ENCODE results near the gene MAGEA9B. TPM values are rescaled to one million over a fixed set of nuclear protein-coding genes. Genes with fewer than 3 reads are reported as not detected.
"Not testable (repeated sequence)": the region's sequence is repeated elsewhere in the genome, so short reads cannot be mapped to it uniquely, and the experiment has no call there.

MAGEA9B gene
- total and polyA plus RNA-seq, 8 donors: not detected

GRCh38 chrX:149590993-149591392 is 3.7 kb upstream of the MAGEA9B start:
- H3K27ac ChIP-seq; H3K4me1 ChIP-seq; intact Hi-C loops (cut with DNase I; ENCODE audit: low total_unique reads); DNase-seq; H3K27me3 ChIP-seq; H3K36me3 ChIP-seq; H3K9me3 ChIP-seq; H3K4me3 ChIP-seq: not testable (repeated sequence)
- no CpG with 5 or more reads among the region's 7 CpGs for WGBS, 5 donors

GRCh38 chrX:149585631-149586030 is 1.6 kb downstream of the MAGEA9B start:
- 90 to 100% (median 92%) methylated on average over 4 to 6 of the region's 17 CpGs; no CpG with 5 or more reads in 2 of the 5 donors for WGBS, 5 donors
- H3K27ac ChIP-seq; H3K4me3 ChIP-seq; intact Hi-C loops (cut with DNase I; ENCODE audit: low total_unique reads); H3K36me3 ChIP-seq; H3K27me3 ChIP-seq; H3K4me1 ChIP-seq; H3K9me3 ChIP-seq; DNase-seq: not testable (repeated sequence)

DNA sequence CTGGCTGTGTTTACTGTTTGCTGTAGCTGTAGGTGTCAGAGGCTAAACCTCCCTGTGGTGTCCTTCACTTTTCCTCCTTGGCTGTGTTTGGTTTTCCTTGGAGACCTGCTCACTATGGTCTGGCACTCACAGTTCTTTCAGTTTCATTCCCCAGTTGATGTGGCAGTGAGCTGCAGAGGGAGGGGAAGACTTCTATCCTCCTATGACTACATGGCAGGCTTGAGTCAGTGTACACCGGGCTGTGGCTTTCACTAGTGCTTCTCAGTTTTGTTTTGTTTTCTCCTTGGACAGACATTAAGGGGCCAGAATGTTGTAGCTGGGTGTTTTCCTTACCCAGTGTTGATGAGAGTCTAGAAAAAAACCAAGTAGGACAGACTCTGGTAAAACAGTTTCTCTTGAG is 13.8 kb downstream of the MAGEA9B start:
- H3K36me3 ChIP-seq; H3K9me3 ChIP-seq; H3K27me3 ChIP-seq; DNase-seq; H3K4me3 ChIP-seq; intact Hi-C loops (cut with DNase I; ENCODE audit: low total_unique reads); H3K4me1 ChIP-seq; H3K27ac ChIP-seq: not testable (repeated sequence)
- no CpG with 5 or more reads among the region's 1 CpG for WGBS, 5 donors

GRCh38 chrX:149572743-149573142 is 14.5 kb downstream of the MAGEA9B start:
- WGBS, 5 donors: 19 to 62% (median 40%) methylated on average over 1 of the region's 1 CpG; no CpG with 5 or more reads in 1 of the 5 donors
- peak in 1 of 2 donors; percentile 11 for DNase-seq
- no peaks in the 10 kb centered on the region for H3K36me3 ChIP-seq
- H3K9me3 ChIP-seq: no peaks in the 10 kb centered on the region
- intact Hi-C loops (cut with DNase I; ENCODE audit: low total_unique reads): no loop called here
- H3K27me3 ChIP-seq: no peaks in the 10 kb centered on the region
- no peak overlapping the region for H3K27ac ChIP-seq
- TF ChIP-seq POLR2A (IDR thresholded peaks at IDR 0.05) (no peak), CTCF (IDR thresholded peaks at IDR 0.05) (no peak)
- no peak overlapping the region for H3K4me3 ChIP-seq
- no peaks in the 10 kb centered on the region for H3K4me1 ChIP-seq

GRCh38 chrX:149571770-149572169 is 15.5 kb downstream of the MAGEA9B start:
- H3K27me3 ChIP-seq: no peaks in the 10 kb centered on the region
- 61 to 100% (median 74%) methylated on average over 1 to 7 of the region's 7 CpGs for WGBS, 5 donors
- intact Hi-C loops (cut with DNase I; ENCODE audit: low total_unique reads): no loop called here
- no peaks in the 10 kb centered on the region for H3K9me3 ChIP-seq
- H3K4me3 ChIP-seq: no peak overlapping the region
- no peak for DNase-seq
- no peak for TF ChIP-seq POLR2AphosphoS5 (IDR thresholded peaks at IDR 0.05)
- no peak overlapping the region for H3K27ac ChIP-seq
- no peaks in the 10 kb centered on the region for H3K36me3 ChIP-seq
- no peaks in the 10 kb centered on the region for H3K4me1 ChIP-seq

DNA sequence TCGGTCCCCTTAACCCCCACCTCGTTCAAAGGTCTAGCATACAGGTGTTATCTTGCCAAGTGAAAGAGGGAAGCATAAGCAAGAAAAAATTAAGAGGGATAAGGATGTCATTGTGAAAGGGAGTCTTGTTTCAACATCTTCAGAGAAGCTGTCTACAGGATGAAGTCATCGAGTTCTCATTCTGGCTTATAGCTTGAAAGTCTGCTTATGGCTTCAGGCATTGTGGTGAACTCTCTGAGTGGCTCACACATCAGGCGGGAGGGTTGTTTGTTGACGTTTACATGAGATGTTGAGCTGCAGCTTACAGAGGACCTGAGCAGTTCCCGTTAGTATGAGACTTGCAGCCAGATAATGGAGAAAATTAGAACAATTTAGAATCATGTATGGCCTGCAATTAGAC is 16.6 kb downstream of the MAGEA9B start:
- 43 to 64% (median 53%) methylated on average over 2 to 6 of the region's 6 CpGs for WGBS, 5 donors
- no peaks in the 10 kb centered on the region for H3K36me3 ChIP-seq
- DNase-seq: peak in 1 of 2 donors; percentile 8
- H3K4me3 ChIP-seq: no peak overlapping the region
- no peaks in the 10 kb centered on the region for H3K9me3 ChIP-seq
- intact Hi-C loops (cut with DNase I; ENCODE audit: low total_unique reads): no loop called here
- no peaks in the 10 kb centered on the region for H3K27me3 ChIP-seq
- no peaks in the 10 kb centered on the region for H3K4me1 ChIP-seq
- no peak overlapping the region for H3K27ac ChIP-seq
- TF ChIP-seq EP300 (IDR thresholded peaks at IDR 0.05): no peak
- TF ChIP-seq POLR2AphosphoS5 (IDR thresholded peaks at IDR 0.05): no peak
- no peak for TF ChIP-seq CTCF (IDR thresholded peaks at IDR 0.05)
- no peak for TF ChIP-seq POLR2A (IDR thresholded peaks at IDR 0.05)

- no peak for DNase-seq
- Histone ChIP-seq H3K36me3 (no peaks in the 10 kb centered on the region), H3K27me3 (no peaks in the 10 kb centered on the region), H3K27ac (no peak overlapping the region), H3K4me1 (no peaks in the 10 kb centered on the region), H3K4me3 (no peak overlapping the region), H3K9me3 (peaks cover 0 to under 1% (median 0%) of the 10 kb centered on the region in 4 donors)
- no peak for TF ChIP-seq POLR2AphosphoS5 (IDR thresholded peaks at IDR 0.05)
- no peak for TF ChIP-seq CTCF (IDR thresholded peaks at IDR 0.05)
- no peak for TF ChIP-seq EP300 (IDR thresholded peaks at IDR 0.05)
- TF ChIP-seq POLR2A (IDR thresholded peaks at IDR 0.05): no peak
- intact Hi-C loops (cut with DNase I; ENCODE audit: low total_unique reads): no loop called here
- WGBS, 5 donors: 33 to 68% (median 48%) methylated on average over 1 to 2 of the region's 2 CpGs
These were observed 17.5 kb downstream of the MAGEA9B start for GRCh38 chrX:149569770-149570169.
